GM18507 (cell line): ENCODE data around the gene TMEM61.
"Not testable (repeated sequence)": the region's sequence is repeated elsewhere in the genome, so short reads cannot be mapped to it uniquely, and the experiment has no call there.

Source experiments
- DNase-seq: peaks from one replicate; pipeline ENCODE4 v3.0.0; 2011; ENCODE audit warnings: low read depth; ENCODE audit not compliant: insufficient read length; ENCODE audit errors: extremely low spot score
- FAIRE-seq: peaks from 2 replicates; lab custom pipeline; 2011; peaks lifted over from hg19 to GRCh38; lab: Jason Lieb, UNC

The TMEM61 gene

DNA sequence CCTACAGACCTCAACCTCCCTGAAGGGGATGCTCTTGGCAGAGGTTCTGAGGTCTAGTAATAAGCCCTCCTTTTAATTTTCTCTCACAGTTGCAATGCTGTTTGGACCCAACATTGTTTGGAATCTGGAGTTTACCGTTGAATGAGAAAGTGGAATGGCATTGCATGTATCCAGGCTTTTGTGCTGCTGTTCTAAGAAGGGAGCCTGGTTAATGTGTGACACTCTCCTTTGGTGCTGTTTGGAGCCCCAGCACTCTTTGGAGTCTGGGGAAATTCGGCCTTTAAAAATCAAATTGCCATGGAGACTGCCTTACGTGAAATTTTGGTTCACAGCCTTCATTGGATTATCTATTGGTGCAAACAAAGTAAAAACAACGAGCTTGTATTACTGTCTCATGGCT is 23.7 kb upstream of the TMEM61 start:
- DNase-seq: no peak
- FAIRE-seq: no peak

DNA sequence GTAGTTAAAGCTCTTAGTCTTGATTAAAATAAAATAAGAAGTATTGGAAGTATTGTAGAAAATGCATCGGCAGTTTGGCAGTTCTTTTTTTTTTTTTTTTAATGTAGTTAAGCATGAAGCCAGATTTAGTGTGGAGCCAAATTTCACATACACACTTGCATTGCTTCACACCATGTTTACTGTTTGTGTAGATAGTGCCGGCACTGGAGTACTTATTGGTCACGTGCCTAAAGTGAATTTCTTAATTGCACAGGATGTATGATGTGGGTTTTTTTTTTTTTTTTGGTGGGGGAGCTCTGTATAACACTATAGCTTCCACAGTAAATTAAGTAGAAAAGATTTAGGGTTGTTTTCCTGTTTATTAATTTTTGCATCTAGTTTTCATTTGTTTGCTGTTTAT is 21.2 kb upstream of the TMEM61 start:
- DNase-seq: no peak
- FAIRE-seq: no peak

DNA sequence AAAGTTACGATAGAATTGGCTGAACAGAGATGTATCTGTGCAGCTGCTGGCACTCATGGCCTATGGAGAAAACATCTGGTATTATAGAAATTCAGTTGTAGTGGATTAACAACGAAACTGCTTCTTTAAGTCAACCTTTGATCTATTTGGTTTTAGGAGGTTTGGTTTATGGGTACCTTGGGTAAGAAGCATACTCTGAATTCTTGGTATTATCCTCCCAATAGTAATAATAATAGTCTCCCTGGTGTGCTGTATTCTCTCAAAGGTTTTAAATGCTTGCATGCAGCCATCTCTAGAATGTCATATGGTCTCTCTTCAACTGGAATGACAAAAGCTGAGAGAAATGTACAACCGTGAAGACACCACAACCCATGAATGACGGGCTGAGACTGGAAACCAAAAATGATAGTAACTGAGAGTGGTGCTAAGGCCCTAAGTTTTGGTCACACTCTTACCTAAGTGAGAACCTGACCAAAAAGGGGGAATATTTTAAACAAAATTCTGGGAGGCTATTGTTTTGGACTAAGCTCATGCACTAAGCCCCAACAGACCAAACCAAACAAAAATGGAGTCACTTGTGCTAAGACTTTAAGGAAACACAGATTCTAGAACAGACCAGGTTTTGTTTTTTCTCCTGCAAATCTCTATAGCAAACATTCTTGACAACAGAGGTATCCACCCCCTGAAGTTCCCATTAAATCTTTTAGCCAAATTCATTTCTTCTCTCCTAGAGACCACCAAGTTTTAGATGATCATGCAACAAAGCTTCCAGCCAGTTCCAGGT is 17.6 kb upstream of the TMEM61 start:
- DNase-seq (no peak), FAIRE-seq (no peak)

DNA sequence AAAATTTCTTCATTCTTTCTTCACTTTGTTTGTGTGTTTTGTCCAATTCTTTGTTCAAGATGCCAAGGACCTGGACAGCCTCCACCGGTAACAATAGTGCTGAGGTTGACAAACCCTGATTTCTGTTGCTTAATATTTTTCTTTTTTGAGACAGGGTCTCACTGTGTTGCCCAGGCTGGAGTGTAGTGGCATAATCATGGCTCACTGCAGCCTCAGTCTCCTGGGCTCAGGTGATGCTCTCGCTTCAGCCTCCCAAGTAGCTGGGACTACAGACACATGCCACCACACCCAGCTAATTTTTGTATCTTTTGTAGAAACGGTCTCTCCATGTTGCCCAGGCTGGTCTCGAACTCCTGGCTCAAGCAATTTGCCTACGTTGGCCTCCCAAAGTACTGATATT is 16.6 kb upstream of the TMEM61 start:
- FAIRE-seq, DNase-seq: not testable (repeated sequence)

DNA sequence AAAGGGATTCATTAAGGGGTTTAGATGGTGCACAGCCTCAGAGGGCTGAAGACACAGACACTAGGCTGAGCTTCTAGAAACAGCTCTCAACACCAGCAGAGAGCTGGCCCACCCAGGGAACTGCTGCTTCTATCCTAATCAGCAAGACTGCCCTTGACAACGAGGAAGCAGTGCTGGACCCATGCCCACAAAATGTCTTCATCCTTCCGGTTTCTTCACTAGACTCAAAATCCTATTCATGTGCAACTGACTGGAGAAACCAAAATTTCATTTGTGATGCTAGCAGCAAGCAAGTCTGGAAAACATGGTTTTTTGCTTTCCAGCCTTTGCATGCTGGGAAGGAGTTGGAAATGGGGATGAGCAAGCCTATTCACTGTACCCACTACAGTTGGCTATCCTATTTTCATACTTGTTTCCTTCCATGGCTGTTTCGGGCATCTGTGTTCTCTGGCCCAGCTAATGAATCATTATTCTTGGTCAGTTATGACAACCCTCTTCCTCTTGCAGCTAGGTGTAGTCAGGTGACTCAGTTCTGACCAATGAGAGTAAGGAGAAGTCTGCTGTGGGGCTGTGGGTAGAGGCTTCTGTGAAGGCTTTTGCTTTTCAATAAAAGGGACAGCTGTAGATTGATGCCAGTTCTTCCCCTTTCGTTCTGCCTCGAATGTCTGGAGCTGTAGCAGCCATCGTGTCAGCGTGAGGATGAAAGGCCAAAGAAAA is 14.6 kb upstream of the TMEM61 start:
- FAIRE-seq (peak; percentile 92), DNase-seq (peak; percentile 26)

DNA sequence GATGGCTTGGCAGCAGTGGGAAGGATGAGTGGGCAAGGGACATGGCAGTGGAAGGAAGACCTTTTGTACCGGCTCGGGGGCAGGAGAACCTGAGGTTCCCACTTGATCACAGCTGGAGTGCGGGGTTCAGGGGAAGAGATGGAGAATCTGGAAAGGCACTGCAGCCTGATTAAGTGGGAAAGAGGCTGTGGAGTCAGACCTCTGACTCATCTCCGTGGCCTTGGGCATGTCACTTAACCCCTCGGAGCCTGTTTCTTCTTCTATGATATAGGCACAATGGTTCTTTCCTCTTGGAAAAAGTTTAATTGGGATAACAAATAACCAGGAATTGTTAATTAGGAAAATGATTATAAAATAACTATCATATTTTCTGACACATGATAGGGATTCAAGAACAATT is 13.1 kb upstream of the TMEM61 start:
- no peak for DNase-seq
- FAIRE-seq: no peak

DNA sequence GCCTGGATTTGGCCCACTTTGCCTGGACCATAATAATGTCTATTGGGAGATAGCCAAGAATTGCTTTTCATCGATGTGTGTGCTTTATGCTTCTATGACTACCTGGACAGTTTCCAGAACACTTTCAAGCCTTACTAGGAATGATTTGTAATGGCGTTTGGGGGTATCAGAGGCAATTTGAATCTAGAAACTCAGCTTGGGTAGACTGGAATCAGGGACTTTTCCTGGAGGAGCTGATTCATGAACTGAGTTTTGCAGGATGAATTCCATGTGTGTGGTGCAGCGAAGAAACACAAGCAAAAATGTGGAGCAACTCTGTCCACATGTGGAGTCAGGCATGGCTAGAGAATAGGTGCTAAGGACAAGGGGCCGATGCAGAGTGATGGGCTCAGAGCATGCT is 11.9 kb upstream of the TMEM61 start:
- DNase-seq (no peak), FAIRE-seq (no peak)

DNA sequence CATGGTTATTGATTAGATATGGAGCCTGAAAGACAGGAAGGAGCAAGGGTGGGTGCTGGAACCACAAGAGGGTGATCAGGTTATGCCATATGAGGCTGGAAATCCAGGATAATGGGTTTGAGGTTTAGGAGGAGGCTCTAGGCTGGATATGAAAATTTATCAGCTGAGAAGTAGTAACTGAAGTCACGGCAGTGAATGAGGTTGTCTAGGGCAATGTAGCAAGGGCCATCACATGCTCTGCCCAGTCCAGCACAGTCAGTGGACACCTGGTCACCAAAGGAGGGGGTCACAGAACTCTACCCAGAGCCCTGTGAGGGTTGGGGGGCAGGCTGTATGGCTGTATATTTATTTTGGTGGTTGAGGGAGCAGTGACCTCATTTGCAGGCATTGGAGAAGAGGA is 10.5 kb upstream of the TMEM61 start:
- FAIRE-seq (no peak), DNase-seq (no peak)

DNA sequence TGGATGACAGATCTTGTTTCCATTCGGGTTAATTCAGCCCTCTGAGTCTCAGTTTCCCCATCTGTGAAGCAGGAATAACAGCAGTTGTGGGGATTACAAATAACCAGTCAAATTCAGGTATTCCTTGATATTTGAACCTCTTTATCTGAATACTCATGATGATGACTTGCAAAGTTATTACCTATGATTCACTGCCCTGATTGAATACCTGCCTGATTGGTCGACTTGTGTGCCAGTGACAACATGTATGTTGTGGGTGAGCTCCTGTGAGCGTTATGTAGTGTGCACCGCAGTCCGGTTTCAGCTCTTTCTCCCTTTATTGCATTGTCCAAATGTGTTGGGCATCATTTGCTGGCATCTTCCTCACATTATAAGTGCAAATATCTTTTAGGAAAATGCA is 9.5 kb upstream of the TMEM61 start:
- FAIRE-seq: no peak

DNA sequence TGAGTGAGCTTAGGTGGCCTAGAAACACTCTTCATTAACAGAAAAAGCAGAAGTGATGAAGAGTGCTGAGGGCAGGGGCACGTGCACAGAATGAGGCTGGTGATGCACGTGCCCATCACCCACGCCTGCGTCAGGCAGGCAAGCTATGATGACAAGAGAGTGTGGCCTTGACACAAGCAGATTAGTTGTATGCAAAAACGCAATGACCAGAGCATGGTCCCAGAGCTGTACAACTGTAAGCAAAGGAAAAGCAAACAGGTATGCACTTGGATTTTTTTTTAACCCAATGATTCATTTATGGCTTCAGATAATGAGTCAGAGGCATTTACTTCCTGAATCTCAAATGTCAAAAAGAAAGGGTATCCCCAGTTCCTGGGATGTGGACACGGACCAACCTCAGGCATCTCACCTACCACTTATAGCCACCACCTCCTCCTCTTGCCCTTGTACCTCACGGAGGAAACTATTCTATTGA is 9.1 kb upstream of the TMEM61 start:
- FAIRE-seq: peak; percentile 80
- no peak for DNase-seq

More for the DNA sequence above, 9.5 kb upstream of the TMEM61 start:
- DNase-seq: no peak

DNA sequence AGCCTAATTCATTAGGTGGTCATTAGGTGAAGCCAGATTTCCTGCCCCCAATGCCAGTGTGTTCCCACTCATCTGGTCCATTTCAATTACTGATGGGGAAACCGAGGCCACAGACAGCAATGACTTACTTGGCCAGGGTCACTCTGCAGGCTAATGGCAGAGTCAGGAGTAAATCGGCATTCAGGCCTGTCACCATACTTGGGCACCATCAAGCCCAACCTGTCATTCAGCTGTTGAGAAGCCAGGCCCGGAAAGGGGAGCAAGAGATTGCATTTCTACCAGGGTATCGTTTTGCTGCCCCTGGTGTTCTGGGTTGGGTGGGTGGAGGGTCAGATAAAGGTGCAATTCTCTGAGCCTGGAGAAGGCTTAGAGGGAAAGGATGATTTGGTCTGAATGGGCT is 8.0 kb upstream of the TMEM61 start:
- FAIRE-seq: no peak
- DNase-seq: no peak

DNA sequence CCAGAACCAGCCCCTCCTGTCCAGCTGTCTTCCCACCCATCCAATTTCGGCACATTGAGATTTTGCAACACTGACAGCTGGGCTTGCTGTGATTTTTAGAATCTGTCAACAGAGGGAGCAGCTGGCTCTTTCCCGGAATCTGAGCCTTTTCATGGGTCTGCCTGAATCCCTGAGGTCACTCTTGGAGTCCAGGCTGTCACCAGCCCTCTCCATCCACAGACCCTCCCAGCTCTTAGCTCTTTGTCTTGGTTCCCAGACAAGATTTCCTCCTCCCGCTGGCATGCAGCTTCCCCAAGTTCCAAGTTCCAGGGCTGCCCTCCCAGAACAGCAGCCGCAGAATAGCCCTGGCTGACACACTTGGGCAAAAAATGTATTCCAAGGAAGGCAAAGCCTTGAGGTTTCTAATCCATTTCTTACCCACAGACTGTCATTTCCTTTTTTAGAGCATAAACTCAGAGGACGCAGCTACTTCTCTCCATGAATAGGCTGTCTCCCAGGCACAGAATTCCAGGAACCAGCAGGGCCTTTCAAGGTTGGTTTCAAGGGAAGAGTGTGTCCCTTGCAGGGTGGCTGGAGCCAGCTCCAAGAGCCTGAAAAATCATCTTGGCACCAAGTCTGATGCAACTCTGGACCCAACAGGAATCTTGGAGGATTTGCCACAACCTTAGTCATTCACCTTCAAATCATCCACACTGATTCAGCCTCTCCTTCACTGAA is 7.1 kb upstream of the TMEM61 start:
- no peak for DNase-seq
- no peak for FAIRE-seq

DNA sequence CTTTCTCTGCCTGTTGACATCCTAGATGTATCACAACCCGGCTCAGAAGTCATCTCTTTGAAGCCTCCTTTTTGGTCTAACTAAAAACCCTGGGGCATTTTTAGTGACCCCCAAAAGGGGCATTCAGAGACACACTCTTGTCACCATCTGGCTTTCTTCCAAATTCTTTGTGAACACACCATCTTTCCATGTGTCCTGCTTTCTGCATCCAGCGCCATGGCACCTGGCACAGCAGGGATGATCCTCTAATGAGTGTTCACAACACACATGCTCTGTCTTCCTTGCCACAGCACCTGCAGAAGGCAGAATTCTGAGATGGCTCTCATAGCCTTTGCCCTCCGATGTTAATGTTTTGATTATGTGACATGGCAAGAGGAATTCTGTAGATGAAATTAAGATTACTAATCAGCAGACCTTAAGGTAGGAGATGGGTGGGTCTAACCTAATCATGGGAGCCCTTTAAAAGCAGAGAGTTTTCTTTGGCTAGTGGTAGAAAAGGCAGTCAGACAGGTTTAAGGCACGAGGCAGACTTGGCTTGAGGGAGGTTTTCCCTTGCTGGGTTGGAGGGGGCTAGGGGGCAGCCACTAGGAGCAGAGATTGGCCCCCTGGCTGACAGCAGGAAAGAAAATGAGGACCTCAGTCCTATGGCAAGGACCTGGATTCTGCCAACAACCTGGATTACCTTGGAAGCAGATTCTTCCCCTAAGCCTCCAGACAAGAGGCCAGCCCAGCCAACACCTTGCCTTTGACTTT is 4.9 kb upstream of the TMEM61 start:
- DNase-seq: no peak
- no peak for FAIRE-seq

DNA sequence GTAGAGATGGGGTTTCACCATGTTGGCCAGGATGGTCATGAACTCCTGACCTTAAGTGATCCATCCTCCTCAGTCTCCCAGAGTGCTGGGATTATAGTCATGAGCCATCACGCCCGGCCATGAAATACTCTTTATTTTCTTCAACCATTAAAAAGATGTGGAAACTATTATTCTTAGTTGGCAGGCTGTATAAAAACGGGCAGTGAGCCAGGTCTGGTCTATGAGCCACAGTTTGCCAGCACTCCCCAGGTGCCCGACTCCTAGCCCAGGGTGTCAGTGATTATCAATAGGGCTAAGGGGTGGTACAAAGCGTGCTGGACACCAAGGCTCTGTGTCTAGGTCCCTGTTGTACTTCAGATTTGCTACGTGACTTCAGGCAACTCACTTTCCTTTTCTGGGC is 3.7 kb upstream of the TMEM61 start:
- FAIRE-seq (no peak), DNase-seq (no peak)

DNA sequence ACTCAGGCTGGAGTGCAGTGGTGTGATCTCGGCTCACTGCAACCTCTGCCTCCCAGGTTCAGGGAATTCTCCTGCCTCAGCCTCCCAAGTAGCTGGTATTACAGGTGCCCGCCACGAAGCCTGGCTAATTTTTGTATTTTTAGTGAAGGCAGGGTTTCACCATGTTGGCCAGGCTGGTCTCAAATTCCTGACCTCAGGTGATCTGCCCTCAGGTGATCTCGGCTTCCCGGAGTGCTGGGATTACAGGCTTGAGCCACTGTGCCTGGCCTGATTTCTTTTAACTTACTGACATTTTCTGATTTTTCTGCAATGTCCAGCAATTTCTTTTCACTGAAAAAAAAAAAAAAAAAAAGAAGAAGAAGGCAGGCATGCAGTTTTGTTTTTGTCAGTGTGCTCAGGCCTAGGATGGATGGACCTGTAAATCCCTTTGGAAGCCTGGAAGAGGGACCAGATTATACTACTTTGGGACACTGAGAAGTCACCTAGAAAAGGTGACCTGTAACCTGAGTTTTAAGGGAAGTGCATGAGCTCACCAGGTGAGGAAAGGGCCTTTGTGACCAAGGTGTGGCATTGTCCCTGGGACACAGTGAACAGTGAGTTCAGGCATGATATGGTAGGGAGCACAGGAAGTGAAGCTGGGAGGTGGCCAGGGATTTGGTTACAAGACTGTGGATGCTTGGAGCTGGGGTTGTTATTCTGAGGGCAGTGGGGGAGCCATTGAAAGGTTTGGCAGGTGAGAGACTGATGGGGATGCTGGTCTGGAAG is 2.7 kb upstream of the TMEM61 start:
- DNase-seq (no peak), FAIRE-seq (no peak)

DNA sequence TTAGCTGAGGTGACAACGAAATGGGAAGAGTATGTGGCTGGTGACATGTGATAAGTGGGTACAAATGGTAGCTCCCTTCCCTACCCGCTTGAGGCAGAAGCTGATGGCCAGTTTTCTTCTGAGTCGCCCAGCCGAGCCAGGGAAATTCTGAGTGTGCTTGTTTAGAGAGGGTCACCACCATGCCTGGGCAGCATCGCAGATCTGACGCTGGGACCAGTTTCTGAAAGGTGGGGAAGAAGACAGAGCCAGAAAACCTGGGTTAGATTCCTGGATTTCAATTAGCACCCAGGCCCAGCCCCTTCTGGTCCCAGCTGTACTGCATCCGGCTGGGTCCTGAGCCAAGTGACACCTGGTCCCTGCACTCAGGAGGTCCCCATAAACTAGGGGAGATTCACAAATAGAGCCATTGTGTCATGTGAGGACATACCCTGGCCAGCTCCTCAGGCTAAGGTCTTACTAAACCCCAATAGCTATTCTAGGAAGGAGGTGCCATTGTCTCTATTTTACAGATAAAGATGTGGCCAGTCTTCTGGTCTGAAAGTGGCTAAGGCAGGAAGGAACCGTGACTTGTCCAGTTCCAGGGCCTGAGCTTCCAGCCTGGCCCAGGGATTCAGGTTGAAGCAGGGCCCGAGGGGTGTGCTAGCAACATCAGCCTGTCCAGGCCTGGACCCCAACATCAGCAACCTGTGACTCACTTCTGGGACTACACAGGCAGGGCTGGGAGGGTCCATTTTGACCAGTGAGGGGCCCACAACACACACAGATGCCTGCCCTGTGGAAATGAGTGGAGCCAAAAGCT is 1.7 kb upstream of the TMEM61 start:
- no peak for DNase-seq
- no peak for FAIRE-seq

DNA sequence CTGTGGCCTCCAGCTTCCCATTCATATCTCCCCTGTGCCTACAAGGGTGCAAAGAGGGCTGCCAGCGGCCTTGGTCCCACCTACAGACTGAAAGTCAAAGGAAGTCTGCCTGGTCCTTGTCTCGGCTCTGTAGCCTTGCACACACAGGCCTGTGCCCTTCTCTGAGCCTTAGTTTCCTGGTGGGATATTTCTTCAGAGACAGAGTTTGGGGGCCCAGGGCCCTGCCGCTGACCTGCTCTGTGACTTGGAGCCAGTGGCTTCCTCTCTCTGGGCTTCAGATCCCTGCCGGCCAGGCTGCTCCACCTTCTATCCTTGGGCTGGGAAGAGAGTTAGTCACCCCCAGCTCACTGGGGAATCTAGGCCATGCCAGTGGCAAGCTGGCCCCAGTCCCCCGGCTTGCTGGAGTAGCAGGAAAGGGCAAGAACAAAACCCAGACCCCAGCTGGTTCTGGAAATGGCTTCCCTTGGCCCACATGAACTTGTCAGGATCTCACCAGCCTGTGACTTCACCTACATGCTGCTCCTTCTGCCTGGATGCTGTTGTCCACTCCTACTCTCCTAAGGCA is 1.0 kb upstream of the TMEM61 start:
- no peak for DNase-seq
- FAIRE-seq: no peak

DNA sequence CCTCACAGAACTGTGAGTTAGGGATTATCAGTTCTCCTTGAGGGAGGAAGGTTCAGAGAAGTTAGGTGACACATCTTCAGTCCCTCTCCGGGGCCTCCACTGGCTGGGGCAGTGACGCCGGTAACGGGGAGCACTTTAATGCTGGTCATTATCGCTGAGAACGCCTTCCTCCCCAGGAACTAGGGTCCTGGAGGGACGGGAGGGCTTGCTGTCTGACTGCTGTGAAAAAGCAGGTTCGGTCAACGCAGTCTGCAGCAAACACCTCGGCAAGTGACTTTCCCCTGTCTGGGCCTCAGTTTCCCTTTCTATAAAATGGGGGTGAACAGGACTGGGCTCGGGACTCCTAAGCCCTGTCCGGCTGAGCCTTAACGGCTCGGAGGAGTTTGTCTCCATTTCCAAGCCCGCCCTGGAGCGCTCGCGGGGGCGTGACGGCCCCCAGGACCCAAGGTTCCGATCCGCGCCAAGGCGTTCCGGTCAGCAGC is 341 bp upstream of the TMEM61 start:
- no peak for DNase-seq

More for the DNA sequence above, 341 bp upstream of the TMEM61 start:
- FAIRE-seq: no peak
